Fibroblast of lung (primary cell): ENCODE data around the gene TDRD9. TPM values are rescaled to one million over a fixed set of nuclear protein-coding genes. Genes with fewer than 3 reads are reported as not detected.

Source experiments
- DNase-seq, 2 donors: peaks; one replicate each; pipeline versions ENCODE4 v3.0.0 to v3.0.0-alpha.2; 2010; ENCODE audit warnings: low read depth in 2 of 2
- H2AFZ ChIP-seq: 2 replicates; pipeline ENCODE4 v1.5.1; 2012; ENCODE audit warnings: low read length, control low read depth, inconsistent platforms
- H3K27ac ChIP-seq: 2 replicates; pipeline ENCODE4 v1.5.1; 2011; ENCODE audit warnings: low read length, control low read depth; ENCODE audit not compliant: insufficient read depth
- H3K27me3 ChIP-seq: 2 replicates; pipeline ENCODE4 v1.5.1; 2011; ENCODE audit warnings: mild to moderate bottlenecking, low read length; ENCODE audit not compliant: control insufficient read depth, insufficient read depth
- H3K36me3 ChIP-seq: 2 replicates; pipeline ENCODE4 v1.5.1; 2011; ENCODE audit warnings: low read length; ENCODE audit not compliant: control insufficient read depth, insufficient read depth
- H3K4me1 ChIP-seq: 2 replicates; pipeline ENCODE4 v1.5.1; 2011; ENCODE audit warnings: low read length; ENCODE audit not compliant: control insufficient read depth, insufficient read depth; ENCODE audit errors: extremely low read depth
- H3K4me2 ChIP-seq: 2 replicates; pipeline ENCODE4 v1.5.1; 2011; ENCODE audit warnings: low read length, control low read depth; ENCODE audit not compliant: insufficient read depth; ENCODE audit errors: extremely low read depth
- H3K4me3 ChIP-seq, 4 experiments: fragments of 200-600 bp in 1 of 4; sonication (generic) in 1 of 4; replicated peaks in 1 of 4; 2 replicates each; pipeline ENCODE4 v1.5.1; 2011 to 2016; ENCODE audit warnings: low read length in 4 of 4, low read depth in 3 of 4, mild to moderate bottlenecking in 3 of 4, control low read depth in 2 of 4, inconsistent platforms in 1 of 4, mixed read lengths in 1 of 4; ENCODE audit not compliant: insufficient read depth in 1 of 4; ENCODE audit errors: control extremely low read depth in 1 of 4
- H3K79me2 ChIP-seq: 2 replicates; pipeline ENCODE4 v1.5.1; 2012; ENCODE audit warnings: mild to moderate bottlenecking, low read length, inconsistent platforms; ENCODE audit not compliant: control insufficient read depth, insufficient read depth
- H3K9ac ChIP-seq: 2 replicates; pipeline ENCODE4 v1.5.1; 2011; ENCODE audit warnings: mild to moderate bottlenecking, low read length, control low read depth; ENCODE audit not compliant: insufficient read depth
- H3K9me3 ChIP-seq: 2 replicates; pipeline ENCODE4 v1.5.1; 2012; ENCODE audit warnings: low read depth, low read length; ENCODE audit not compliant: control insufficient read depth, insufficient read depth
- H4K20me1 ChIP-seq: 2 replicates; pipeline ENCODE4 v1.5.1; 2011; ENCODE audit warnings: low read length; ENCODE audit not compliant: control insufficient read depth, insufficient read depth; ENCODE audit errors: extremely low read depth
- EZH2 ChIP-seq: IDR thresholded peaks from 2 replicates; pipeline ENCODE4 v1.5.1; 2012; ENCODE audit warnings: low read length, control low read depth, mild to moderate bottlenecking; ENCODE audit errors: missing control alignments
- polyA plus RNA-seq, 2 donors: library from polyadenylated mRNA; depleted of rRNA in 1 of 2; stranded (reverse) in 1 of 2; unstranded in 1 of 2; fragments of >200 nt; gene quantifications; 2 replicates each; pipeline ENCODE4 v1.2.1, GENCODE V29; 2011 to 2012; ENCODE audit warnings: missing spikeins in 1 of 2
- total RNA-seq: library from RNA; depleted of rRNA; stranded (reverse); fragments of >200 nt; gene quantifications from 2 replicates; pipeline ENCODE4 v1.2.1, GENCODE V29; 2014
- TF ChIP-seq, protein P1 (sequence below), 2 donors: IDR thresholded peaks in 1 of 2; conservative IDR thresholded peaks in 1 of 2; 1 replicate in 1 of 2; 2 replicates in 1 of 2; pipeline ENCODE4 v1.5.1; 2011 to 2012; ENCODE audit warnings: low read length in 2 of 2, control low read depth in 1 of 2, inconsistent platforms in 1 of 2, low read depth in 1 of 2, mild to moderate bottlenecking in 1 of 2

The TDRD9 gene
- total and polyA plus RNA-seq, 2 donors (not counting 1 experiment from before 2014, with no cell fraction given) = 0.28 to 0.50 TPM

- Histone ChIP-seq H2AFZ (no peak overlapping the region), H3K9me3 (no peaks in the 10 kb centered on the region), H3K27ac (no peak overlapping the region), H3K36me3 (no peaks in the 10 kb centered on the region), H3K27me3 (peaks cover 3% of the 10 kb centered on the region), H3K4me2 (no peak overlapping the region), H4K20me1 (no peaks in the 10 kb centered on the region), H3K79me2 (no peaks in the 10 kb centered on the region), H3K4me3 (no peak overlapping the region), H3K4me1 (no peaks in the 10 kb centered on the region), H3K9ac (no peak overlapping the region)
- TF ChIP-seq, protein P1, sequence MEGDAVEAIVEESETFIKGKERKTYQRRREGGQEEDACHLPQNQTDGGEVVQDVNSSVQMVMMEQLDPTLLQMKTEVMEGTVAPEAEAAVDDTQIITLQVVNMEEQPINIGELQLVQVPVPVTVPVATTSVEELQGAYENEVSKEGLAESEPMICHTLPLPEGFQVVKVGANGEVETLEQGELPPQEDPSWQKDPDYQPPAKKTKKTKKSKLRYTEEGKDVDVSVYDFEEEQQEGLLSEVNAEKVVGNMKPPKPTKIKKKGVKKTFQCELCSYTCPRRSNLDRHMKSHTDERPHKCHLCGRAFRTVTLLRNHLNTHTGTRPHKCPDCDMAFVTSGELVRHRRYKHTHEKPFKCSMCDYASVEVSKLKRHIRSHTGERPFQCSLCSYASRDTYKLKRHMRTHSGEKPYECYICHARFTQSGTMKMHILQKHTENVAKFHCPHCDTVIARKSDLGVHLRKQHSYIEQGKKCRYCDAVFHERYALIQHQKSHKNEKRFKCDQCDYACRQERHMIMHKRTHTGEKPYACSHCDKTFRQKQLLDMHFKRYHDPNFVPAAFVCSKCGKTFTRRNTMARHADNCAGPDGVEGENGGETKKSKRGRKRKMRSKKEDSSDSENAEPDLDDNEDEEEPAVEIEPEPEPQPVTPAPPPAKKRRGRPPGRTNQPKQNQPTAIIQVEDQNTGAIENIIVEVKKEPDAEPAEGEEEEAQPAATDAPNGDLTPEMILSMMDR (conservative IDR thresholded peaks at IDR 0.05 in 1 of 2, IDR thresholded peaks at IDR 0.05 in 1 of 2; ENCODE audit: low read depth in 1 of 2, low read length in 2 of 2) = no peak
- TF ChIP-seq EZH2 = no peak
- DNase-seq = no peak
These were observed 69.1 kb downstream of the TDRD9 start for GRCh38 chr14:103997391-103997790.

DNA sequence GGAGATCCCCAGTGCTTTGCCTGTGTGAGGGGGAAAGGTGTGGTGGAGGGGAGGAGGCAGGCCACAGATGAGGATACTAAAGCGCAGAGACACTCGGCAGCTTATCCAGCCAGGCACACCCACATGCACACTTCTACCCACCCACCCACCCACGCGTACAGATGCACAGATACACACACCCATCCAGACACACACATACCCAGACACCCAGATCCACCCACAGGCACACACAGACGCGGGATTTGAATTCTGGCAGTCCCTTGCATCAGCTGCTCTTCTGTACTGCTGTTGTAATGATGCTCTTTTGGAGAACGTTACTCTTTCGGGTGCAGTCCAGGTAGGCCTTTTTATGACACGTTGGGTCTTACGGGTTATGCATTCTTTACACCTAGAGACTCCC, 69.8 kb downstream of the TDRD9 start:
- no peaks in the 10 kb centered on the region for H3K9me3 ChIP-seq
- no peaks in the 10 kb centered on the region for H4K20me1 ChIP-seq
- no peak overlapping the region for H3K4me3 ChIP-seq
- no peak overlapping the region for H2AFZ ChIP-seq
- H3K4me1 ChIP-seq = no peaks in the 10 kb centered on the region
- H3K4me2 ChIP-seq = no peak overlapping the region
- no peak for DNase-seq
- H3K79me2 ChIP-seq = no peaks in the 10 kb centered on the region
- no peaks in the 10 kb centered on the region for H3K36me3 ChIP-seq
- no peak for TF ChIP-seq EZH2
- TF ChIP-seq, protein P1 (conservative IDR thresholded peaks at IDR 0.05 in 1 of 2, IDR thresholded peaks at IDR 0.05 in 1 of 2; ENCODE audit: low read depth in 1 of 2, low read length in 2 of 2) = no peak
- H3K9ac ChIP-seq = no peak overlapping the region
- H3K27ac ChIP-seq = no peak overlapping the region
- H3K27me3 ChIP-seq = peaks cover 3% of the 10 kb centered on the region

DNA sequence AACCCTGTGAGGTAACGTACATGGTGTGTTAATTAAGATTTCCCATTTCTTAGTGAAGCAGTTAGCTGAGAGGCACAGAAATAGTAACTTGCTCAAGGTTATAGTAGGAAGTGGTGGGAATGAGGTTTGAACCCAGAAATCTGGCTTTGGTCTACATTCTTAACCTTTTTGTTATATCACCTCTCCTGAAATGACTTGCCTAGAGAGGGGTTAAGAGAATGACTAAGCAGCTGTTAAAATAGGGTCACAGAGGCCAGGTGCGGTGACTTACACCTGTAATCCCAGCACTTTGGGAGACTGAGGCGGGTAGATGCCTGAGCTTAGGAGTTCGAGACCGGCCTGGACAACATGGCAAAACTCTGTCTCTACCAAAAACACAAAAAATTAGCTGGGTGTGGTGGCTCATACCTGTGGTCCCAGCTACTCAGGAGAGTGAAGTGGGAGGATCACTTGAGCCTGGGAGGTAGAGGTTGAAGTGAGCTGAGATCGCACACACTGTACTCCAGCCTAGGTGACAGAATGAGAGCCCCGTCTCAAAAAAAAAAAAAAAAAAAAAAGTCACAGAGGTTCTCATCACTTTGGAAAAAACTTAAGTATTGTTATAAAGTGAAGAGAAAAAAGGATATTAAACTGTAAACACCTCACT, 71.7 kb downstream of the TDRD9 start:
- H3K9me3 ChIP-seq = no peaks in the 10 kb centered on the region
- H3K36me3 ChIP-seq = no peaks in the 10 kb centered on the region
- no peak overlapping the region for H3K9ac ChIP-seq
- H3K4me1 ChIP-seq = no peaks in the 10 kb centered on the region
- H3K4me2 ChIP-seq = no peak overlapping the region
- H2AFZ ChIP-seq = no peak overlapping the region
- no peaks in the 10 kb centered on the region for H3K27me3 ChIP-seq
- no peak overlapping the region for H3K4me3 ChIP-seq
- no peaks in the 10 kb centered on the region for H4K20me1 ChIP-seq
- TF ChIP-seq EZH2 = no peak
- TF ChIP-seq, protein P1 (conservative IDR thresholded peaks at IDR 0.05 in 1 of 2, IDR thresholded peaks at IDR 0.05 in 1 of 2; ENCODE audit: low read depth in 1 of 2, low read length in 2 of 2) = no peak
- no peak for DNase-seq
- no peak overlapping the region for H3K27ac ChIP-seq
- H3K79me2 ChIP-seq = no peaks in the 10 kb centered on the region
